NCI-H2196 (cell line): ENCODE data around the gene PIGB.
"Not testable (repeated sequence)": the region's sequence is repeated elsewhere in the genome, so short reads cannot be mapped to it uniquely, and the experiment has no call there.

Experiments
- DNase-seq: peaks from one replicate; lab custom pipeline; 2025; ENCODE audit not compliant: unreplicated experiment; lab: John Stamatoyannopoulos, UW

The PIGB gene

DNA sequence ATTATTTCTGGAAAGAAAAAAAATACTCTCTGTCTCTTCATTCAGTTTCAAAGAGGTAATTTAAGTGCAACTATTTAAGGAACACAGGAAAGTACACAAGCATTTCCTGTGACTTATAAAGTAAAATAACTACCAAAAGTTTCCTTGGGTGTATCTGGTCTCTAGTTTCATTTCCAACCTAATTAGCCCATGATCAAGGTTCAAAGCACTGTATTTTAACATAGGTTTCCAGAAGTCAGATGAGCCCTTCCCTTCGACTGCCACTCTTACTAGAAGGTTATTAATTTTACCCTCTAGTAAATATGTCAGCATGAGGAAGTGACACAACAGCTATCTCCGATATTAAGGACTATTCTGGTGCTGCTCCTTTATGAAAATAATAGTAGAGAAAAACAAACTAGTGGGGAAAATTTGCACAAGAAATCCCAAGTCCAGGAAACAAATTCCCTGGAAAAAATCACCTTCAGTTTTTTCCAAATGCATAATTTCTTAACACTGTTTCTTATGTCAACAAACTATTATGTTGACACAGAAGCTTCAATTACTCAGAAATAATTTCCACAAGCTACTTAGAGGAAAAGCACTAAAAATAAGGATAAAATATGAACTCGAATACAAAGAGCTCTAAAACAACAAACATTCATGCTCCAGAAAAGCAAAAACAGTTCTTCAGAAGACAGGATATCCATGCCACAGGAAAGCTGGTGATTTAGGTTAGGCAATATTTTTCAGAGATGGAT lies 53.8 kb downstream of the PIGB start:
- DNase-seq: no peak

DNA sequence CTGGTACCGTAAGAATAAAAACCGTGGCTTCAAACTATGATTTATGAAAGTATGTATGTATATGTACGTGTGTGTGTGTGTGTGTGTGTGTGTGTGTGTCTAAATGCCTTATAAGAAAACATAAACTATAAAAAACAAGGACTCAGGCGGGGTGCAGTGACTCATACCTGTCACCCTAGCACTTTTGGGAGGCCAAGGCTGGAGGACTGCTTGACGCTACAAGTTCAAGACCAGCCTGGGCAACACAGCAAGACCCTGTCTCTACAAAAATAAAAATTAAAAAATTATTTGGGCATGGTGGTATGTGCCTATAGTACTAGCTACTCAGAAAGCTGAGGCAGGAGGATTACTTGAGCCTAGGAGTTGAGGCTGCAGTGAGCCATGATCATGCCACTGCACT lies 60.1 kb downstream of the PIGB start:
- DNase-seq: no peak

DNA sequence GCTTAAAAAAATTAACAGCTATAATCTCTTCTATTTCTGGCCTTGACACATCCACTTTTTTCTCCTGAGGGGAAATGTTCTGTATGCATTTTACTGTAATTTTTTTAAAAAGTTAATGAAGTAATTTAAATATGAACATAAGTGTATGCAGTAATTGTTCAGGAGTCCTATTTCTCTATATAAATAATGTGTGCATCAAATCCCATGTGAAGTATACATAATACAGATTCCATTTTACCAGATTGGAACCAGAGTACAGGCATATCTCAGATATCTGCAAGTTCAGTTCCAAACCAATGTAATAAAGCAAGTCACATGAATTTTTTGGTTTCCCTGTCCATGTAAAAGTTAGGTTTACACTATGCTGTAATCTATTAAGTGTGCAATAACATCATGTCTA lies 62.6 kb downstream of the PIGB start:
- no peak for DNase-seq

DNA sequence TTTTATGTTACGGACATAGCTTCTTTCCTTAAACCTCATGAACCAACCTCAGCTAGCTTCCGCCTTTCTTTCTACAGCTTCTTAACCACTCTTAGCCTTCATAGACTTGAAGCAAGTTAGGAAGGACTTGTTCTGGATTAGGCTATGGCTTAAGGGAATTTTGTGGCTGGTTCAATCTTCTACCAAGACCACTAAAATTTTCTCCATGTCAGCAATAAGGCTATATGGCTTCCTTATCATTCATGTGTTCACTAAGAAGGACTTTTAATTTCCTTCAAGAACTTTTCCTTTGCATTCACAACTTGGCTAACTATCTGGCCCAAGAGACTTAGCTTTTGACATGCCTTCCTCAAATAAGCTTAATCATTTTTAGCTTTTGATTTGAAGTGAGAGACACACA lies 64.7 kb downstream of the PIGB start:
- no peak for DNase-seq

DNA sequence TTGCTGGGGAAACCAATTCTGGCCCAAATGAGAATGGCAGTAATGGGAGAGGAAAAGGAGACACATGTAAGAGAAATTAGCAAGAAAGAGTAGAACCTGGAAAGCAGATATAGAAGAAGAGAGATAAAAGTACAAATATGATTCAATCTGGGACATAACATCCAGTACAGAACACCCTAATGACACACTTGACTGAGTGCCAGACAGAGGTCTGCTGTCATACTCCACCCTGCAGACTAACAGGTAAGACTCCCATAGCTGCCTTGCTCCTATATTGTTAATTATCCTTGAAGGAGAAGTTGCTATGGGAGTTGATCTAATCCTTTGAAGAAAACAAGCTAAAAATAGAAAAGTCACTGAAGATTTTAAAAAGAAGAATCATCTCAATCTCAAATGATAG lies 68.0 kb downstream of the PIGB start:
- no peak for DNase-seq

DNA sequence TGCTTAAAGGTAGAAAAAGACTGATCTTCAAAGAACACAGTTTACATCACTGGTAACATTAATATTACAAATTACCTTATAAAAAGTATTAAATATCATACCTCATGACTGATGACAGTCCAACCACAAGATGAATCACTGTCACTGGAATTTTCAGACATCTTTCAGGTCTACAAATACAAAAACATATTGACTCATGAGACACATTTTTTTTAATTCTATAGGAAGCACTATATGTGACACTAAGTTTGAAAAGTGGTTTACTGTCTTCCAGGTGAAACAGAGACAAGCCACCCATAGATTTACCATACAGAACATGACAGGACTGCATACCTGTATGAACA lies 70.2 kb downstream of the PIGB start:
- no peak for DNase-seq

DNA sequence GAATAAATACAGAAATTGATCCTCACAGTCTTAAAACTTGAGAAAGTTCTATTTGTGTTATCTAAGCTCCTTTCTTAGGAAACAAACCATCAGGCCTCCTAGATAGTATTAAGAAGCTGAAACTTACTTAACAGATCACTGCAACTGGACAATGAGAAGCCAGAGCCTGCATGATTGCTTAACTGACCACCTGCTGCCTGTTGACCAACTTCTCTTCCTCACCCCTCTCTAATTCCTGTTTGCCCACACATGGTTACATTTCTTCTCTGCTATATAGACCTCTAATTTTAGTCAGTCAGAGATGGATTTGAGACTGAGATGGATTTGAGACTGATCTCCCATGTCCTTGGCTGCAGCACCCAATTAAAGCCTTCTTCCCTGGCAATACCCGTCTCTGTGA lies 75.7 kb downstream of the PIGB start:
- DNase-seq: no peak

DNA sequence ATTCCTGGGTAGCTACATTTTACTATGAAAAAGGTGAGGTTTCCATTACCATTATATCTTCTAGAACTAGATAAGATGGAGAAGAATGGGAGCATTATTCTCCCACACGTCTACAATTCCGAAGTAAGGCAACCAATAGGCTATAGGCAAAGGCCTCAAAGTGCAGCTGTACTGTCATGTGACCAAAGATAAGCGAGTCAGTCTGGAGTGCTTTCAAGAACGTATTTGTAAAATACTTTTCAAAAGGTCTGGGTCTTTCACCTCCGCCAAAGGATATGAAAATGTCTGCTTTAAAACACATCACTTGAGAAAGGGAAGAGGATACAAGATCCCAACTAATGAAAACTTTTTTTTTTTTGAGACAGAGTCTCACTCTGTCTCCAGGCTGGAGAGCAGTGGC lies 79.2 kb downstream of the PIGB start:
- DNase-seq: no peak

DNA sequence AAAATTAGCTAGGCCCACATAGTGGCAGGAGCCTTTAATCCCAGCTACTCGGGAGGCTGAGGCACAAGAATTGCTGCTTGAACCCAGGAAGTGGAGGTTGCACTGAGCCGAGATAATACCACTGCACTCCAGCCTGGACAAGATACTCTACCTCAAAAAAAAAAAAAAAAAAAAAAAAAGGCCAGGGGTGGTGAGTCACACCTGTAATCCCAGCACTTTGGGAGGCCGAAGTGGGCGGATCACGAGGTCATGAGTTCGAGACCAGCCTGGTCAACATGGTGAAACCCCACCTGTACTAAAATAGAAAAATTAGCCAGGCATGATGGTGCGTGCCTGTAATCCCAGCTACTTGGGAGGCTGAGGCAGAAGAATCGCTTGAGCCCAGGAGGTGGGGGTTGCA lies 81.0 kb downstream of the PIGB start:
- DNase-seq: not testable (repeated sequence)

DNA sequence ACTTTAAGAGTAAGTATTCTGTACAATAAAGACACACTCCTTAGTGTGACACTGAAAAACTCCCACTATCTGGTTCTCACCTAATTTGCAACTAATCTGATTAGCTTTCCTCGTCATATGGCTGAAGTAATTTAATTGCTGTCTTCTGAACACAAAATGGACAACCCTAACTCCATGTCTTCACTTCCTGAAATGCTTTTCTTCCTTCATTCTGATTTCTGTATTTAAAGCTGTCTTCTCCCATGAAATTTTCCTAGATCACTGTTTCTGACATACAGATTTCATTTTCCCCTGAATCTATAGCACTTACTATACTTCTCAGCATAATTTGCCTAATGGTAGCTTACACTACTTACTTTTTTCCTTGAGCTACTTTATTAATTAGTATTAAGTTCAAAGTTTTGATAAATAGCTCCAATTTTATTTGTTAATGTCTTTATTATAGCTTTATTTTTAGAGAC lies 82.8 kb downstream of the PIGB start:
- DNase-seq: no peak

DNA sequence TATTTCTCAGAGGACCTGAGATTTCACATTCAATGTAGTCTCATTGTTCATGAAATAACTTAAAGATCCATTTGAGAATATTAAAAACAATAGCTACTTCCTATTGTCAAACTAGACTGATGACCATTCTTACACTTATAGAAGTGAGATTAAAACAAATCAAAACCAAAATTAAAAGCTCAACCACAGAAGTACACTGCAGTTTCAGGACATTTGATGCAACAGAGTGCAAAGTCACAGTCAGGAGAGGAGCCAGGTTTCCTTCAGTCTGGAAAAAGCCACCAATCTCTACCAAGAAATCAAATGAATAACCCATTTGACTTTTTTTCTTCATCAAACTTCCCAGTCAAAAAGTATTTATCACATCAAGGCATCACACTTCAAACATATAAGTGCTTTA lies 83.7 kb downstream of the PIGB start:
- DNase-seq: no peak

DNA sequence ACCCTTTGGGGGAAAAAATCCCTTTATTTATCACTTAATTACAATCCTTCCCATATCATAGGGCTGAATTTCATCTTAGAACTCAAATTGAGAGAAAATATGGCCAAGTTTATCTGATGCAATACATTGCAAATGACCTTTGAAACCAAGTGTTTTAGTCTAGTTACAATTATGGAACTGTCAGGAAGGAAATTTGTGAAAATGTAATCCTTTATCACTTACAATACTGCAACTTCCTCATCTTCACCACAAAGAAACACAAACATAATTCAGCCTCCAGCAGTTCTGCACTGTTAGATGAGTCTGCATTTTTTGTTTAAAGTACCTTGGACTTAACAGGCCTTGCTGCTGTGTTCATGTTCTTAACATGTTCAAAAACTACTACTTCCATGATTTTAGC lies 84.5 kb downstream of the PIGB start:
- DNase-seq: no peak
